Activated CD4-positive, alpha-beta T cell treated with anti-CD3 and anti-CD28 coated beads, Interleukin-2, amount 50 U/mL, for 48 hours (primary cell): ENCODE results near the gene HOXD1.

Experiments
- DNase-seq, 2 experiments: peaks; one replicate each; pipeline ENCODE4 v3.0.0-alpha.2; 2020

The HOXD1 gene

GRCh38 chr2:176167398-176167797 lies 21.1 kb upstream of the HOXD1 start:
- DNase-seq: no peak

DNA sequence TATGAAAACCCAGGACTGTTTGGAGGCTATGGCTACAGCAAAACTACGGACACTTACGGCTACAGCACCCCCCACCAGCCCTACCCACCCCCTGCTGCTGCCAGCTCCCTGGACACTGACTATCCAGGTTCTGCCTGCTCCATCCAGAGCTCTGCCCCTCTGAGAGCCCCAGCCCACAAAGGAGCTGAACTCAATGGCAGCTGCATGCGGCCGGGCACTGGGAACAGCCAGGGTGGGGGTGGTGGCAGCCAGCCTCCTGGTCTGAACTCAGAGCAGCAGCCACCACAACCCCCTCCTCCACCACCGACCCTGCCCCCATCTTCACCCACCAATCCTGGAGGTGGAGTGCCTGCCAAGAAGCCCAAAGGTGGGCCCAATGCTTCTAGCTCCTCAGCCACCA lies 19.3 kb upstream of the HOXD1 start:
- DNase-seq: no peak

DNA sequence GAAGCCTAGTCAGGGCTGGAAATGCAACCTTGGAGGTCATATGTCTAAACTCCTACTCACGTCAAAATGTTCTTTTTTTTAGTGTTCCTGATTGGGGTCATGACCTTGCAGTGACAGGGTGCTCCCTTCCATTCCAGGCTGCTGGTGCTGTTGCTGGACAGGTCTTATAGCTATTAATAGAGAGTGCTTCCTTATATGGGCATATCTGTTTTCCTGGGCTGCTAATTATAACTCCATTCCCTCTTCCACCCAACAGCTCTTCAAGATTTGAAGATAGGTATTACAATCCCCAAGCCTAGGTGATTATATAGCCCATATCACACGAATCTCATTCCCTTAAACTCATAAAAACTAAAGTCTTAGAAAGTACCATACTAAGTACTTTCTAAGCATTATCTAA lies 18.8 kb upstream of the HOXD1 start:
- no peak for DNase-seq

GRCh38 chr2:176170602-176171305 lies 17.7 kb upstream of the HOXD1 start:
- DNase-seq: no peak

DNA sequence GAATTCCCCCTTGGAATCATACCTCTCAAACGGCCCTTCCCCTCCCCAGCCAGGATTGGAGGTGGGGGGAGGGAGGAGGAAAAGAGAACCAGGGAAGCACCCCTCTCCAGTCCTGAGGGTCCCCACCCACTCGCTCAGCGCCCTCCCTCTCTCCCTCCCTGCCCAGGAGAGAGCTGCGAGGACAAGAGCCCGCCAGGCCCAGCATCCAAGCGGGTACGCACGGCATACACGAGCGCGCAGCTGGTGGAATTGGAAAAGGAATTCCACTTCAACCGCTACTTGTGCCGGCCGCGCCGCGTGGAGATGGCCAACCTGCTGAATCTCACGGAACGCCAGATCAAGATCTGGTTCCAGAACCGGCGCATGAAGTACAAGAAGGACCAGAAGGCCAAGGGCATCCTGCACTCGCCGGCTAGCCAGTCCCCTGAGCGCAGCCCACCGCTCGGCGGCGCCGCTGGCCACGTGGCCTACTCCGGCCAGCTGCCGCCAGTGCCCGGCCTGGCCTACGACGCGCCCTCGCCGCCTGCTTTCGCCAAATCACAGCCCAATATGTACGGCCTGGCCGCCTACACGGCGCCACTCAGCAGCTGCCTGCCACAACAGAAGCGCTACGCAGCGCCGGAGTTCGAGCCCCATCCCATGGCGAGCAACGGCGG lies 17.0 kb upstream of the HOXD1 start:
- DNase-seq: no peak

DNA sequence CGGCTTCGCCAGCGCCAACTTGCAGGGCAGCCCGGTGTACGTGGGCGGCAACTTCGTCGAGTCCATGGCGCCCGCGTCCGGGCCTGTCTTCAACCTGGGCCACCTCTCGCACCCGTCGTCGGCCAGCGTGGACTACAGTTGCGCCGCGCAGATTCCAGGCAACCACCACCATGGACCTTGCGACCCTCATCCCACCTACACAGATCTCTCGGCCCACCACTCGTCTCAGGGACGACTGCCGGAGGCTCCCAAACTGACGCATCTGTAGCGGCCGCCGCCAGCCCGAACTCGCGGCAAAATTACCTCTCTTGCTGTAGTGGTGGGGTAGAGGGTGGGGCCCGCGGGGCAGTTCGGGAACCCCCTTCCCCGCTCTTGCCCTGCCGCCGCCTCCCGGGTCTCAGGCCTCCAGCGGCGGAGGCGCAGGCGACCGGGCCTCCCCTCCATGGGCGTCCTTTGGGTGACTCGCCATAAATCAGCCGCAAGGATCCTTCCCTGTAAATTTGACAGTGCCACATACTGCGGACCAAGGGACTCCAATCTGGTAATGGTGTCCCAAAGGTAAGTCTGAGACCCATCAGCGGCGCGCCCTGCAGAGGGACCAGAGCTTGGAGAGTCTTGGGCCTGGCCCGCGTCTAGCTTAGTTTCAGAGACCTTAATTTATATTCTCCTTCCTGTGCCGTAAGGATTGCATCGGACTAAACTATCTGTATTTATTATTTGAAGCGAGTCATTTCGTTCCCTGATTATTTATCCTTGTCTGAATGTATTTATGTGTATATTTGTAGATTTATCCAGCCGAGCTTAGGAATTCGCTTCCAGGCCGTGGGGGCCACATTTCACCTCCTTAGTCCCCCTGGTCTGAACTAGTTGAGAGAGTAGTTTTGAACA lies 16.2 kb upstream of the HOXD1 start:
- DNase-seq: no peak

DNA sequence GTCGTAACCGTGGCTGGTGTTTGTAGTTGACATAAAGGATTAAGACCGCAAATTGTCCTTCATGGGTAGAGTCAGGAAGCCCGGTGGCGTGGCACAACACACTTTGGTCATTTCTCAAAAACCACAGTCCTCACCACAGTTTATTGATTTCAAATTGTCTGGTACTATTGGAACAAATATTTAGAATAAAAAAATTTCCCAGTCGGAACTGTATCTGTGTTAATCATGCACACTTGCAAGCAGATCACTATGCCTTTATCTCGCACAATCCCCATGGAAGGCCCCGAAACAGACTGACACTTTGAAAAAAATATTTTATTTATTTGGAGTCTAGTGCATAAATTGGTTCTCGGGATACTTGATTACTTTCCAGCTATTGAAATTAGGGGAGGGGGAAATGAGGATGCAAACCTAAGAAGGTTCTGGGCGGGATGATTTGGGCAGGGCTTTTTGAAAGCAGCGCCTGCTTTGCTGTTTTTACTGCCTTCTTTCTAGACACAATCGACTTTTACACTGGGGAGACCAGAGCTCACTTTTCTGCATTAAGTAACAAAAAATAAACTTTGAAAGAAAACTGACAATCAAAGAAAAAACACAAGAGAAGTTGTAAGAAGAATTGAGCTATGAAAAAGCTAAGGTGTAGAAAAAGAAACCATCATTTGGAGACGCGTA lies 15.4 kb upstream of the HOXD1 start:
- no peak for DNase-seq

- no peak for DNase-seq
Measured at GRCh38 chr2:176173567-176174381, 14.7 kb upstream of the HOXD1 start.

- DNase-seq: no peak
Measured at GRCh38 chr2:176174382-176174823, 14.1 kb upstream of the HOXD1 start.

DNA sequence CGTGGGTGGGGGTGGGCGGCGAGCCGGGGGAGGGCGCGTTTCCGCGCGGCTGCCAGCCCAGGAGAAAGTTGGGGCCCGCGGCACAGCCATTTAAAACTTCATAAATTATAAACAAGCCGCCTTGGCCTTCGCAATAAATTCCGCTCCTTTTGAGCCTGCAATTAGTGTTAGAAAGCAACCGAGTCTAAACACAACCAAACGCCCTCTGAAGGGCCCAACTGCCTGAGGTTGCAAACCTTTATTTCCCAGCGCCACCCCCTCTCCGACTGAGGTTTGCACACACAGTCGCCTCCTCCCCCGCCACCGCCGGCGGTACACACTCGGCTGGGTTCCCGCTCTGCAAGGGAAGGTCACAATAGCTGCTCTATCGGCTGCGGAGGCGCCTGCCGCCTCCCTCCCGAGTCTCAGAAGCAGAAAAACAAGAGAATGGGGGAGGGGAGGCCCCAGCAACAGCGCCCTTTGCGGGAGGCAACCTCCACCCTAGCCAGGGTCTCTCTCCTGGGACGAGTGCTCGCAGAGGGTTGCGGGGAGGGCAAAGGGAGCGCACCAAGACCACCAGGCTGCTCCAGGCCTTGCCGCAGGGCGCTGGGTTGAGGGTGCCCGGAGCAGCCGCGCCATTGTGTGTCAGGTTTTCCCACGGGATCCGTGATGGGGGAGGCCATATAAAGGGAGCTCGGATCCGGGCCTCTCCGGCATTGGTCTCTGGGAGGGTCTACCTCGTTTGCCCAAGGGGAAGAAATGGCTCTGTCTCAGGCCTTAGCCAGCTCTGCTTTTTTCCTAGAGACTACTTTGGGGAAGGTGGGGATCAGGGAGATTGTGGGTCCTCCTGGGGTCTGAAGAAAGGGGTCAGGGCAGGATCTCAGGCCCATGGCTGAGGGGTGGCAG lies 13.4 kb upstream of the HOXD1 start:
- DNase-seq: no peak

- no peak for DNase-seq
Measured at GRCh38 chr2:176175709-176176607, 12.5 kb upstream of the HOXD1 start.

GRCh38 chr2:176177580-176178037 lies 10.9 kb upstream of the HOXD1 start:
- DNase-seq: no peak

- no peak for DNase-seq
Measured at GRCh38 chr2:176178038-176178756, 10.3 kb upstream of the HOXD1 start.

- no peak for DNase-seq
Measured at GRCh38 chr2:176178757-176179295, 9.6 kb upstream of the HOXD1 start.

GRCh38 chr2:176181551-176181950 lies 6.9 kb upstream of the HOXD1 start:
- DNase-seq: no peak

DNA sequence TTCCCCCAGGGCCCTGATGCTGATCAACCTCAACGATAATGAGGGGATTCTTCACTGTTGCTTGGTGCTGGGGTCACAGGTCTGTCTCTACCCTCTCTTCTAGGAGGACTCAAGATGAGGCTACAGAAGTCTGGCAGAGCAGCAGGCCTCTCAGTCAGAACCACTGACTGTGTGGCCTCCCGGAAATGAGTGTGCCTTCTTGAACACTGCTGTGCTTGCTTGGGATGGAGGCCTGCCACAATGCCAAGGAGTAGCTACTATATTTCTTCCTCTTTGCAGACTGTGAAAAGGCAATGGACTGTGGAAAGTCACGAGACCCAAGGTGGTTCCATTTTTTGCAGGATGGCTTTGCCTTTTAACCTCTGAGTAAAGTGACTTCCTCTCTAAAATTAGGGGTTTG lies 5.8 kb upstream of the HOXD1 start:
- no peak for DNase-seq

- no peak for DNase-seq
Measured at GRCh38 chr2:176184749-176185148, 3.7 kb upstream of the HOXD1 start.

DNA sequence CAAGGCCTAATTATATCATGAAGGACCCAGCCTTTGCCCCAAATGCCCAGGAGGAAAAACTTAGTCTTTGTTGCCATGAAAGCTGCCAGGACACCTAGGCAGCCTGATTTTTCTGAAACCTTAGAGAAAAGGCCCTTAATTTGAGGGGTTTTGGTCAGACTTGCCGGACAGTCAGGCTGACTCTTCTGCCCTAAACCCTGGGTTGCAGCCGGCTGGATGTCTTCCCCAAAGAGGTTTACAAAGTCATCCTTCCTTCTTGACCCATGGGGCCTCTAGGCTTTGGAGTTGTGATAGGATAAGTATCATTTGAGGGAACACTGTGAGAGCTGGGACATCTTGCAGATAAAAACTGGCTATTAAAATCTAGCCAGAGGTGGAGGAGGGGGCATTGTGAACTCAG lies 2.4 kb upstream of the HOXD1 start:
- no peak for DNase-seq
